GM18517 (cell line): ENCODE measurements around the gene PAPLN.
"Not testable (repeated sequence)": the region's sequence is repeated elsewhere in the genome, so short reads cannot be mapped to it uniquely, and the experiment has no call there.

Source experiments
- ATAC-seq: cut with Tn5 transposase; IDR thresholded peaks from one replicate; pipeline ENCODE4 v1.9.1; 2021; ENCODE audit warnings: mild to moderate bottlenecking, moderate library complexity; ENCODE audit not compliant: unreplicated experiment

Gene PAPLN

GRCh38 chr14:73283608-73284379, 46.5 kb downstream of the PAPLN start:
- no peak for ATAC-seq

GRCh38 chr14:73285979-73286378, 48.7 kb downstream of the PAPLN start:
- ATAC-seq: no peak

GRCh38 chr14:73286598-73286997, 49.3 kb downstream of the PAPLN start:
- no peak for ATAC-seq

- no peak for ATAC-seq
These were observed 49.8 kb downstream of the PAPLN start for GRCh38 chr14:73287071-73287470.

GRCh38 chr14:73289308-73289707, 52.0 kb downstream of the PAPLN start:
- ATAC-seq: no peak

GRCh38 chr14:73289729-73290128, 52.4 kb downstream of the PAPLN start:
- ATAC-seq: no peak

- ATAC-seq: peak; percentile 69
These were observed 53.0 kb downstream of the PAPLN start for GRCh38 chr14:73290279-73290678.

- ATAC-seq: no peak
These were observed 56.8 kb downstream of the PAPLN start for GRCh38 chr14:73293782-73294781.

- no peak for ATAC-seq
These were observed 58.0 kb downstream of the PAPLN start for GRCh38 chr14:73295198-73295796.

- no peak for ATAC-seq
These were observed 68.2 kb downstream of the PAPLN start for GRCh38 chr14:73305499-73305898.

GRCh38 chr14:73307261-73307660, 70.0 kb downstream of the PAPLN start:
- ATAC-seq: no peak

GRCh38 chr14:73309207-73309606, 71.9 kb downstream of the PAPLN start:
- ATAC-seq: not testable (repeated sequence)

GRCh38 chr14:73311708-73312030, 74.4 kb downstream of the PAPLN start:
- no peak for ATAC-seq

- no peak for ATAC-seq
These were observed 75.4 kb downstream of the PAPLN start for GRCh38 chr14:73312687-73313086.

GRCh38 chr14:73313151-73313550, 75.8 kb downstream of the PAPLN start:
- no peak for ATAC-seq

GRCh38 chr14:73323896-73324399, 86.6 kb downstream of the PAPLN start:
- ATAC-seq: no peak
